ENCODE data around the gene SLC26A8. TPM values are rescaled to one million over a fixed set of nuclear protein-coding genes. Genes with fewer than 3 reads are reported as not detected.

The SLC26A8 gene
- total RNA-seq, 1 experiment from 2014 or later: not detected

DNA sequence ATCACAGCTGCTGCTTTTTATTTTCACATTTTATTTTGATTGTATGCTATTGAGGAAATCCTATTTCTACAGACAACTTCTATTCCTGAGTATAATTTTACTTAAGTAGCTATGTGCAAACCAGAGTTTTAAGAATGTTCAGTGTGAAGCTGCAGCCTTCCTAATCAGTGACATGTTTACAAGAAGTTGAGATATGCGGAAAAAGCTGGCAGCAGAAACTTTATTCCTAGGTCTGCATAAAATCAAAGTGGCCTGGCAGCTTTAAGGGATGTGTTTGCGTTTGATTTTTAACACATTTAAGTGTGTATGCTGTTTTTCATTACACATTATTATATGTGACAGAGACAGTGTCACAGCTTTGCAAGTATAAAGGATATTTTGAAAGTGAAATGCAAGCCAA is 29.4 kb upstream of the SLC26A8 start:
- ChIA-PET CTCF (no interaction called here), POLR2A (no interaction called here), RAD21 (ENCODE audit: low non-redundant PET in 1 of 2, low total read pairs in 2 of 2, uncharacterized antibody in 2 of 2, unreplicated experiment in 2 of 2) (no interaction called here)
- no peaks in the 10 kb centered on the region for H3K9me3 ChIP-seq (ENCODE audit: control insufficient read depth in 1 of 2, insufficient read depth in 1 of 2, low read depth in 1 of 2, low read length in 2 of 2)
- no peak overlapping the region for H3K4me3 ChIP-seq (replicated peaks in 1 of 2; ENCODE audit: low read depth in 1 of 2, low read length in 2 of 2)
- BruUV-seq (replicated peaks): no TSS peak
- peaks cover 38% of the 10 kb centered on the region for H3K79me2 ChIP-seq (ENCODE audit: insufficient read depth, low read length)
- no peak overlapping the region for H3K27ac ChIP-seq (ENCODE audit: low read depth, low read length)
- no peak overlapping the region for H3K9ac ChIP-seq (ENCODE audit: low read length)
- H3K36me3 ChIP-seq (ENCODE audit: control insufficient read depth in 1 of 2, insufficient read depth in 2 of 2, low read length in 2 of 2): 0 out of 4 replicates have a peak, but pooled peaks cover 2 to 5% of the 10 kb centered on the region in 2 experiments
- peaks cover 0 to 4% of the 10 kb centered on the region in 2 experiments; a peak in 1 of 4 replicates for H3K4me1 ChIP-seq (ENCODE audit: control insufficient read depth in 1 of 2, insufficient read depth in 2 of 2, low read length in 2 of 2)
- no peak for ATAC-seq
- intact Hi-C loops (cut with micrococcal nuclease): no loop called here
- no peak overlapping the region for H2AFZ ChIP-seq (ENCODE audit: low read depth, low read length, poor library complexity, severe bottlenecking)
- DNase-seq (ENCODE audit: low read depth, low spot score): no peak
- H3K9me2 ChIP-seq (ENCODE audit: insufficient read depth): no peaks in the 10 kb centered on the region
- H4K20me1 ChIP-seq (ENCODE audit: insufficient read depth): no peaks in the 10 kb centered on the region
- H3K27me3 ChIP-seq (ENCODE audit: insufficient read depth, low read length): no peaks in the 10 kb centered on the region
- H3K4me2 ChIP-seq (ENCODE audit: low read length): no peak overlapping the region
- TF ChIP-seq POLR2AphosphoS5 (IDR thresholded peaks at IDR 0.05; ENCODE audit: low read depth, low read length): no peak
- TF ChIP-seq, protein P1, sequence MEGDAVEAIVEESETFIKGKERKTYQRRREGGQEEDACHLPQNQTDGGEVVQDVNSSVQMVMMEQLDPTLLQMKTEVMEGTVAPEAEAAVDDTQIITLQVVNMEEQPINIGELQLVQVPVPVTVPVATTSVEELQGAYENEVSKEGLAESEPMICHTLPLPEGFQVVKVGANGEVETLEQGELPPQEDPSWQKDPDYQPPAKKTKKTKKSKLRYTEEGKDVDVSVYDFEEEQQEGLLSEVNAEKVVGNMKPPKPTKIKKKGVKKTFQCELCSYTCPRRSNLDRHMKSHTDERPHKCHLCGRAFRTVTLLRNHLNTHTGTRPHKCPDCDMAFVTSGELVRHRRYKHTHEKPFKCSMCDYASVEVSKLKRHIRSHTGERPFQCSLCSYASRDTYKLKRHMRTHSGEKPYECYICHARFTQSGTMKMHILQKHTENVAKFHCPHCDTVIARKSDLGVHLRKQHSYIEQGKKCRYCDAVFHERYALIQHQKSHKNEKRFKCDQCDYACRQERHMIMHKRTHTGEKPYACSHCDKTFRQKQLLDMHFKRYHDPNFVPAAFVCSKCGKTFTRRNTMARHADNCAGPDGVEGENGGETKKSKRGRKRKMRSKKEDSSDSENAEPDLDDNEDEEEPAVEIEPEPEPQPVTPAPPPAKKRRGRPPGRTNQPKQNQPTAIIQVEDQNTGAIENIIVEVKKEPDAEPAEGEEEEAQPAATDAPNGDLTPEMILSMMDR (IDR thresholded peaks at IDR 0.05 in 2 of 3, conservative IDR thresholded peaks at IDR 0.05 in 1 of 3; ENCODE audit: borderline replicate concordance in 1 of 3, insufficient read depth in 1 of 3, low read depth in 2 of 3, low read length in 2 of 3): no peak
- TF ChIP-seq RAD21 (IDR thresholded peaks at IDR 0.05; ENCODE audit: low read depth): no peak
- TF ChIP-seq EZH2 (IDR thresholded peaks at IDR 0.05): no peak
- no peak for TF ChIP-seq EGR1 (IDR thresholded peaks at IDR 0.05; ENCODE audit: low read depth)
- TF ChIP-seq, protein P2, sequence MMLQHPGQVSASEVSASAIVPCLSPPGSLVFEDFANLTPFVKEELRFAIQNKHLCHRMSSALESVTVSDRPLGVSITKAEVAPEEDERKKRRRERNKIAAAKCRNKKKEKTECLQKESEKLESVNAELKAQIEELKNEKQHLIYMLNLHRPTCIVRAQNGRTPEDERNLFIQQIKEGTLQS (IDR thresholded peaks at IDR 0.05): no peak
- TF ChIP-seq YY1 (IDR thresholded peaks at IDR 0.05; ENCODE audit: extremely low read depth, insufficient replicate concordance, low read depth, low read length): no peak
- TF ChIP-seq ELF1 (IDR thresholded peaks at IDR 0.05; ENCODE audit: borderline replicate concordance, low read depth): no peak
- TF ChIP-seq, protein P3, sequence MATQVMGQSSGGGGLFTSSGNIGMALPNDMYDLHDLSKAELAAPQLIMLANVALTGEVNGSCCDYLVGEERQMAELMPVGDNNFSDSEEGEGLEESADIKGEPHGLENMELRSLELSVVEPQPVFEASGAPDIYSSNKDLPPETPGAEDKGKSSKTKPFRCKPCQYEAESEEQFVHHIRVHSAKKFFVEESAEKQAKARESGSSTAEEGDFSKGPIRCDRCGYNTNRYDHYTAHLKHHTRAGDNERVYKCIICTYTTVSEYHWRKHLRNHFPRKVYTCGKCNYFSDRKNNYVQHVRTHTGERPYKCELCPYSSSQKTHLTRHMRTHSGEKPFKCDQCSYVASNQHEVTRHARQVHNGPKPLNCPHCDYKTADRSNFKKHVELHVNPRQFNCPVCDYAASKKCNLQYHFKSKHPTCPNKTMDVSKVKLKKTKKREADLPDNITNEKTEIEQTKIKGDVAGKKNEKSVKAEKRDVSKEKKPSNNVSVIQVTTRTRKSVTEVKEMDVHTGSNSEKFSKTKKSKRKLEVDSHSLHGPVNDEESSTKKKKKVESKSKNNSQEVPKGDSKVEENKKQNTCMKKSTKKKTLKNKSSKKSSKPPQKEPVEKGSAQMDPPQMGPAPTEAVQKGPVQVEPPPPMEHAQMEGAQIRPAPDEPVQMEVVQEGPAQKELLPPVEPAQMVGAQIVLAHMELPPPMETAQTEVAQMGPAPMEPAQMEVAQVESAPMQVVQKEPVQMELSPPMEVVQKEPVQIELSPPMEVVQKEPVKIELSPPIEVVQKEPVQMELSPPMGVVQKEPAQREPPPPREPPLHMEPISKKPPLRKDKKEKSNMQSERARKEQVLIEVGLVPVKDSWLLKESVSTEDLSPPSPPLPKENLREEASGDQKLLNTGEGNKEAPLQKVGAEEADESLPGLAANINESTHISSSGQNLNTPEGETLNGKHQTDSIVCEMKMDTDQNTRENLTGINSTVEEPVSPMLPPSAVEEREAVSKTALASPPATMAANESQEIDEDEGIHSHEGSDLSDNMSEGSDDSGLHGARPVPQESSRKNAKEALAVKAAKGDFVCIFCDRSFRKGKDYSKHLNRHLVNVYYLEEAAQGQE (IDR thresholded peaks at IDR 0.05; ENCODE audit: low read depth): no peak

Data from HCT116 (cell line).